Ovary (tissue), 9 donors: ENCODE measurements around the gene ZNF292. TPM values are rescaled to one million over a fixed set of nuclear protein-coding genes. Genes with fewer than 3 reads are reported as not detected.

Experiments used
- DNase-seq, 5 donors: peaks; one replicate each; pipeline ENCODE4 v3.0.0-alpha.2; 2019 to 2020
- H3K27ac ChIP-seq, 2 donors: fragments of 200-600 bp; one replicate each; pipeline versions ENCODE4 v1.5.1 to v1.8.0; 2019 to 2022
- H3K27me3 ChIP-seq: fragments of 200-600 bp; one replicate; pipeline ENCODE4 v1.8.0; 2022
- H3K36me3 ChIP-seq: fragments of 200-600 bp; sonication (generic); one replicate; pipeline ENCODE4 v1.5.1; 2019
- H3K4me1 ChIP-seq: one replicate; pipeline ENCODE4 v1.8.1; 2013; ENCODE audit warnings: mild to moderate bottlenecking, moderate library complexity; ENCODE audit not compliant: insufficient read depth
- H3K4me3 ChIP-seq: fragments of 200-600 bp; sonication (generic); one replicate; pipeline ENCODE4 v1.5.1; 2017
- H3K9me3 ChIP-seq, 2 donors: fragments of 200-600 bp in 1 of 2; sonication (generic) in 1 of 2; one replicate each; pipeline versions ENCODE4 v1.5.1 to v1.8.1; 2013 to 2019; ENCODE audit warnings: mild to moderate bottlenecking in 1 of 2, moderate library complexity in 1 of 2
- EP300 ChIP-seq: sonication (generic); formaldehyde crosslinking; IDR thresholded peaks from one replicate; pipeline ENCODE4 v1.6.1; 2017; ENCODE audit warnings: antibody characterized with exemption
- POLR2A ChIP-seq: fragments of 450-650 bp; IDR thresholded peaks from one replicate; pipeline ENCODE4 v1.6.1; 2017; ENCODE audit warnings: antibody characterized with exemption, mild to moderate bottlenecking, moderate library complexity
- WGBS, 3 donors: extraction: QIAGEN DNeasy Blood & Tissue Kit in 1 of 3; methylation state at CpG; one replicate each; pipeline versions ENCODE4 v1.1.5 to v1.1.7; 2013 to 2017; 5-methylcytosine and 5-hydroxymethylcytosine counted together
- intact Hi-C, 4 donors: fragments of 100-400 bp; cut with DNase I; formaldehyde crosslinking; loops; one replicate each; pipeline versions ENCODE4 v1.11.0 to v1.15.1; 2022 to 2023
- polyA plus RNA-seq, 2 donors: library from polyadenylated mRNA; stranded (reverse); fragments of 200-250 nt in 1 of 2; fragments of 350-450 nt in 1 of 2; fragmentation: Illumina TruSeq in 1 of 2; extraction: RNeasy Lipid Tissue Mini Kit (QIAGEN cat#74804) in 1 of 2; gene quantifications; one replicate each; pipeline ENCODE4 v1.2.3, GENCODE V29; 2013 to 2014
- total RNA-seq, 7 donors: library from RNA; depleted of rRNA in 2 of 7; stranded (reverse); fragments of >200 nt in 2 of 7; fragmentation: NEBNext Ultra II Directional in 3 of 7; extraction: Animal tissue kit (Norgen Biotek cat#: 25700) in 3 of 7; gene quantifications; one replicate each; pipeline versions ENCODE4 v1.1.0 to v1.2.4, GENCODE V29; 2016 to 2023
- TF ChIP-seq, protein P1 (sequence below), 3 donors: fragments of 450-650 bp in 2 of 3; fragments of 200-600 bp in 1 of 3; IDR thresholded peaks; one replicate each; pipeline versions ENCODE4 v1.5.1 to v1.8.0; 2016 to 2022; ENCODE audit warnings: antibody characterized with exemption in 3 of 3, mild to moderate bottlenecking in 1 of 3
- donor health status: DM: no; HTN: no; CAD: no; lungs with moderate emphysema.
- donor health status: DM: no; HTN: no; CAD: no.
- donor health status: Bipolar disorder and iron deficiency.
- donor health status: DM: yes; HTN: yes; CAD: no.
- donor health status: DM: no; HTN: no; CAD: no.
- donor health status: DM: yes; HTN: yes; CAD: no.

Gene ZNF292
- total and polyA plus RNA-seq, 9 donors, result 8.5 to 158 (median 76.9) TPM

DNA sequence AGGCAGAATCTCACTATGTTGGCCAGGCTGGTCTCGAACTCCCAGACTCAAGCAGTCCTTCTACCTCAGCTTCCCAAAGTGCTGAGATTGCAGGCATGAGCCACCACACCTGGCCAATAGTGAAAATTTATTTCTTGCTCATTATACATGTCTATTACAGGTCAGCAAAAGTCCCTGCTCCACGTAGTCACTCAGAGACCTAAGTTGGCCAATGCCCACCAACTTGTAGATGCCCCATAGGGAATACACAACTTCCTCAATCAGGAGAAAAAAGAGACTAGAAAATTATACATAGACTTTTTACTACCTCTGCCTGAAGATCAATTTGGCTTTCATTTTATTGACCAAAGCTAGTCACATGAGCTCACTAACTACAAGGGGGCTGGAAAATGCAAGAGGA, 38.4 kb upstream of the ZNF292 start:
- no peak for DNase-seq
- no peaks in the 10 kb centered on the region for H3K27me3 ChIP-seq
- intact Hi-C loops, result loop anchor here in 1 of 4 donors (5.0 kb wide), 1 partner anchor 1085 kb away; no protein-coding TSS in a partner anchor
- H3K4me1 ChIP-seq, result no peaks in the 10 kb centered on the region
- no peak overlapping the region for H3K27ac ChIP-seq
- H3K36me3 ChIP-seq, result no peaks in the 10 kb centered on the region
- H3K4me3 ChIP-seq, result no peak overlapping the region
- 82 to 85% (median 85%) methylated on average over 2 of the region's 2 CpGs for WGBS, 3 donors
- TF ChIP-seq, protein P1, sequence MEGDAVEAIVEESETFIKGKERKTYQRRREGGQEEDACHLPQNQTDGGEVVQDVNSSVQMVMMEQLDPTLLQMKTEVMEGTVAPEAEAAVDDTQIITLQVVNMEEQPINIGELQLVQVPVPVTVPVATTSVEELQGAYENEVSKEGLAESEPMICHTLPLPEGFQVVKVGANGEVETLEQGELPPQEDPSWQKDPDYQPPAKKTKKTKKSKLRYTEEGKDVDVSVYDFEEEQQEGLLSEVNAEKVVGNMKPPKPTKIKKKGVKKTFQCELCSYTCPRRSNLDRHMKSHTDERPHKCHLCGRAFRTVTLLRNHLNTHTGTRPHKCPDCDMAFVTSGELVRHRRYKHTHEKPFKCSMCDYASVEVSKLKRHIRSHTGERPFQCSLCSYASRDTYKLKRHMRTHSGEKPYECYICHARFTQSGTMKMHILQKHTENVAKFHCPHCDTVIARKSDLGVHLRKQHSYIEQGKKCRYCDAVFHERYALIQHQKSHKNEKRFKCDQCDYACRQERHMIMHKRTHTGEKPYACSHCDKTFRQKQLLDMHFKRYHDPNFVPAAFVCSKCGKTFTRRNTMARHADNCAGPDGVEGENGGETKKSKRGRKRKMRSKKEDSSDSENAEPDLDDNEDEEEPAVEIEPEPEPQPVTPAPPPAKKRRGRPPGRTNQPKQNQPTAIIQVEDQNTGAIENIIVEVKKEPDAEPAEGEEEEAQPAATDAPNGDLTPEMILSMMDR (IDR thresholded peaks at IDR 0.05), result no peak
- TF ChIP-seq EP300 (no peak), POLR2A (no peak)
- no peaks in the 10 kb centered on the region for H3K9me3 ChIP-seq

- no peak for DNase-seq
Measured at GRCh38 chr6:87118054-87118453, 37.3 kb upstream of the ZNF292 start.

GRCh38 chr6:87122477-87122876, 32.9 kb upstream of the ZNF292 start:
- Histone ChIP-seq H3K27me3 (no peaks in the 10 kb centered on the region), H3K4me3 (no peak overlapping the region), H3K9me3 (no peaks in the 10 kb centered on the region), H3K36me3 (no peaks in the 10 kb centered on the region), H3K27ac (no peak overlapping the region), H3K4me1 (no peaks in the 10 kb centered on the region)
- no peak for DNase-seq
- intact Hi-C loops, result no loop called here
- TF ChIP-seq, protein P1 (IDR thresholded peaks at IDR 0.05), result no peak
- TF ChIP-seq EP300 (no peak), POLR2A (no peak)
- 37 to 42% (median 41%) methylated on average over 50 to 51 of the region's 51 CpGs for WGBS, 3 donors

More at GRCh38 chr6:87118054-87118453, 37.3 kb upstream of the ZNF292 start:
- Histone ChIP-seq H3K4me3 (no peak overlapping the region), H3K4me1 (no peaks in the 10 kb centered on the region), H3K27ac (no peak overlapping the region), H3K36me3 (no peaks in the 10 kb centered on the region), H3K9me3 (no peaks in the 10 kb centered on the region), H3K27me3 (no peaks in the 10 kb centered on the region)
- 83 to 87% (median 84%) methylated on average over 4 of the region's 4 CpGs for WGBS, 3 donors
- intact Hi-C loops, result loop anchor here in 1 of 4 donors (5.0 kb wide), 1 partner anchor 1086 kb away; no protein-coding TSS in a partner anchor
- TF ChIP-seq POLR2A (no peak), EP300 (no peak)
- TF ChIP-seq, protein P1 (IDR thresholded peaks at IDR 0.05), result no peak

DNA sequence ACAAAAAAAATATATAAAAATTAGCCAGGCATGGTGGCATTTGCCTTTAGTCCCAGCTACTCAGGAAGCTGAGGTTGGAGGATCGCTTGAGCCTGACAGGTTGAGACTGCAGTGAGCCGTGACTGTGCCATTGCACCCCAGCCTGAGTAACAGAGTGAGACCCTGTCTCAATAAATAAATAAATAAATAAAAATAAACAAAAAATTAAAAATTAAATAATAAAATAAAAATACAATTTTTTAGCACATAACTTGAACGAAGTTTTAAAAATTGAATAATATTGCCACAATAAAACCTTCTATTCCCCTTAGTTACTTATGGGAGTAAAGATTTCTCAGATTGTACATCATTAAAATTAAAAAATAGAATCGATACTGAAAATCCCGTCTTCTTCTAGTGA, 31.3 kb upstream of the ZNF292 start:
- intact Hi-C loops, result no loop called here
- Histone ChIP-seq H3K27ac (no peak overlapping the region), H3K4me3 (no peak overlapping the region), H3K4me1 (no peaks in the 10 kb centered on the region), H3K9me3 (no peaks in the 10 kb centered on the region), H3K36me3 (no peaks in the 10 kb centered on the region), H3K27me3 (no peaks in the 10 kb centered on the region)
- WGBS, 3 donors, result 94 to 98% (median 97%) methylated on average over 5 of the region's 5 CpGs
- DNase-seq, result no peak
- TF ChIP-seq POLR2A, result no peak
- TF ChIP-seq, protein P1 (IDR thresholded peaks at IDR 0.05), result no peak
- TF ChIP-seq EP300, result no peak
